ENCODE results near the gene MROH2B.
"Not testable (repeated sequence)": the region's sequence is repeated elsewhere in the genome, so short reads cannot be mapped to it uniquely, and the experiment has no call there.

Gene MROH2B

GRCh38 chr5:41032973-41033372 is 38.2 kb downstream of the MROH2B start:
- Histone ChIP-seq H3K4me3 (ENCODE audit: low read depth in 1 of 2, low read length in 1 of 2) (no peak overlapping the region), H3K36me3 (no peaks in the 10 kb centered on the region), H3K9me3 (no peaks in the 10 kb centered on the region), H3K27me3 (no peaks in the 10 kb centered on the region), H3K4me1 (ENCODE audit: control insufficient read depth in 1 of 2, insufficient read depth in 1 of 2, low read depth in 1 of 2, low read length in 1 of 2) (no peaks in the 10 kb centered on the region), H3K27ac (no peak overlapping the region)
- no peak for TF ChIP-seq CTCF (IDR thresholded peaks at IDR 0.05)

GRCh38 chr5:41022600-41022999 is 48.5 kb downstream of the MROH2B start:
- not testable (repeated sequence) for H3K36me3 ChIP-seq; H3K4me3 ChIP-seq (ENCODE audit: low read depth in 1 of 2, low read length in 1 of 2); H3K4me1 ChIP-seq (ENCODE audit: control insufficient read depth in 1 of 2, insufficient read depth in 1 of 2, low read depth in 1 of 2, low read length in 1 of 2); H3K27me3 ChIP-seq; H3K27ac ChIP-seq; H3K9me3 ChIP-seq

- Histone ChIP-seq H3K27ac (no peak overlapping the region), H3K4me1 (ENCODE audit: control insufficient read depth in 1 of 2, insufficient read depth in 1 of 2, low read depth in 1 of 2, low read length in 1 of 2) (no peaks in the 10 kb centered on the region), H3K27me3 (no peaks in the 10 kb centered on the region), H3K36me3 (no peaks in the 10 kb centered on the region), H3K9me3 (no peaks in the 10 kb centered on the region), H3K4me3 (ENCODE audit: low read depth in 1 of 2, low read length in 1 of 2) (no peak overlapping the region)
- TF ChIP-seq CTCF (IDR thresholded peaks at IDR 0.05) = no peak
These were observed 58.8 kb downstream of the MROH2B start for GRCh38 chr5:41012318-41012717.

GRCh38 chr5:41010572-41010971 is 60.6 kb downstream of the MROH2B start:
- no peaks in the 10 kb centered on the region for H3K36me3 ChIP-seq
- H3K4me3 ChIP-seq (ENCODE audit: low read depth in 1 of 2, low read length in 1 of 2) = no peak overlapping the region
- no peaks in the 10 kb centered on the region for H3K4me1 ChIP-seq (ENCODE audit: control insufficient read depth in 1 of 2, insufficient read depth in 1 of 2, low read depth in 1 of 2, low read length in 1 of 2)
- TF ChIP-seq CTCF (IDR thresholded peaks at IDR 0.05) = no peak
- H3K27ac ChIP-seq = no peak overlapping the region
- H3K9me3 ChIP-seq = no peaks in the 10 kb centered on the region
- H3K27me3 ChIP-seq = no peaks in the 10 kb centered on the region

- H3K27ac ChIP-seq = no peak overlapping the region
- no peak for TF ChIP-seq CTCF (IDR thresholded peaks at IDR 0.05)
These were observed 61.9 kb downstream of the MROH2B start for GRCh38 chr5:41009232-41009631.

DNA sequence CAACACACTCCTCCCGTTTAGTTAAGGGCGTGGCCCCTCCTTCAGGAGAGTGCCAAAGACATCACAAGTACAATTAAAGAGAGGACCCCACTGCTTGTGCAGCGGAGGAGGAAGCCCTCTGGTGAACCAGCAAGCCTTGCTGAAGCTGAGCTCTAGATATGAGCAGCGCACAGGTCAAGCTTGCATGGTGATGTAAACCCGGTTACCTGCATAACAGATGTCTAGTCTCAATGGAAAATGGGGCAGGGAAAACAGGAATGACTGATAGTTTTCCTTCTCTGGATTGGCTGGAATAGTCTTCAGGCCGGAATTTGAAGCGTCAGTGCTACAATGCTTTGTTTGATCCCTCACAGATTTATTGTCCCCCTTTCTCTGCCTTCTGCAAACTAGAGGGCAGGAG is 66.2 kb downstream of the MROH2B start:
- no peak overlapping the region for H3K27ac ChIP-seq
- H3K4me1 ChIP-seq (ENCODE audit: control insufficient read depth in 1 of 2, insufficient read depth in 1 of 2, low read depth in 1 of 2, low read length in 1 of 2) = no peaks in the 10 kb centered on the region
- no peaks in the 10 kb centered on the region for H3K27me3 ChIP-seq
- TF ChIP-seq CTCF (IDR thresholded peaks at IDR 0.05) = no peak
- no peaks in the 10 kb centered on the region for H3K9me3 ChIP-seq
- no peak overlapping the region for H3K4me3 ChIP-seq (ENCODE audit: low read depth in 1 of 2, low read length in 1 of 2)
- no peaks in the 10 kb centered on the region for H3K36me3 ChIP-seq

More at GRCh38 chr5:41009232-41009631, 61.9 kb downstream of the MROH2B start:
- H3K27me3 ChIP-seq = no peaks in the 10 kb centered on the region
- no peaks in the 10 kb centered on the region for H3K9me3 ChIP-seq
- H3K36me3 ChIP-seq = no peaks in the 10 kb centered on the region
- no peak overlapping the region for H3K4me3 ChIP-seq (ENCODE audit: low read depth in 1 of 2, low read length in 1 of 2)
- no peaks in the 10 kb centered on the region for H3K4me1 ChIP-seq (ENCODE audit: control insufficient read depth in 1 of 2, insufficient read depth in 1 of 2, low read depth in 1 of 2, low read length in 1 of 2)
